HG02798 (cell line): ENCODE results near the gene TSPAN14.
"Not testable (repeated sequence)": the region's sequence is repeated elsewhere in the genome, so short reads cannot be mapped to it uniquely, and the experiment has no call there.

Source experiments
- ATAC-seq: cut with Tn5 transposase; IDR thresholded peaks from one replicate; pipeline ENCODE4 v1.9.1; 2021; ENCODE audit warnings: mild to moderate bottlenecking; ENCODE audit not compliant: unreplicated experiment, poor library complexity

The TSPAN14 gene

GRCh38 chr10:80518143-80518806 lies 64.2 kb downstream of the TSPAN14 start:
- ATAC-seq, result peak; percentile 39

- ATAC-seq, result peak; percentile 16
Measured at GRCh38 chr10:80518807-80519360, 64.8 kb downstream of the TSPAN14 start.

GRCh38 chr10:80519936-80520650 lies 66.0 kb downstream of the TSPAN14 start:
- no peak for ATAC-seq

GRCh38 chr10:80520661-80521470 lies 66.8 kb downstream of the TSPAN14 start:
- ATAC-seq, result no peak

- ATAC-seq, result no peak
Measured at GRCh38 chr10:80522756-80523363, 68.8 kb downstream of the TSPAN14 start.

- ATAC-seq, result no peak
Measured at GRCh38 chr10:80523773-80524172, 69.7 kb downstream of the TSPAN14 start.

- no peak for ATAC-seq
Measured at GRCh38 chr10:80524190-80524909, 70.2 kb downstream of the TSPAN14 start.

GRCh38 chr10:80526218-80526617 lies 72.1 kb downstream of the TSPAN14 start:
- no peak for ATAC-seq

GRCh38 chr10:80526742-80527141 lies 72.6 kb downstream of the TSPAN14 start:
- no peak for ATAC-seq

- ATAC-seq, result no peak
Measured at GRCh38 chr10:80528185-80528700, 74.1 kb downstream of the TSPAN14 start.

- ATAC-seq, result no peak
Measured at GRCh38 chr10:80528901-80529300, 74.8 kb downstream of the TSPAN14 start.

- no peak for ATAC-seq
Measured at GRCh38 chr10:80529604-80530003, 75.5 kb downstream of the TSPAN14 start.

- peak; percentile 56 for ATAC-seq
Measured at GRCh38 chr10:80530251-80530650, 76.1 kb downstream of the TSPAN14 start.

GRCh38 chr10:80530816-80531215 lies 76.7 kb downstream of the TSPAN14 start:
- ATAC-seq, result no peak

GRCh38 chr10:80532571-80532970 lies 78.5 kb downstream of the TSPAN14 start:
- no peak for ATAC-seq

GRCh38 chr10:80534059-80534458 lies 79.9 kb downstream of the TSPAN14 start:
- not testable (repeated sequence) for ATAC-seq

- not testable (repeated sequence) for ATAC-seq
Measured at GRCh38 chr10:80534646-80535045, 80.5 kb downstream of the TSPAN14 start.

- peak; percentile 88 for ATAC-seq
Measured at GRCh38 chr10:80535671-80536360, 81.7 kb downstream of the TSPAN14 start.

GRCh38 chr10:80536361-80536835 lies 82.3 kb downstream of the TSPAN14 start:
- no peak for ATAC-seq
